Gastrocnemius medialis (tissue), 4 donors: ENCODE data around the gene PRRT4.

Experiments
- POLR2A ChIP-seq, 2 donors: fragments of 450-650 bp; IDR thresholded peaks; one replicate each; pipeline ENCODE4 v1.6.1; 2017; ENCODE audit warnings: antibody characterized with exemption in 2 of 2, mild to moderate bottlenecking in 2 of 2, moderate library complexity in 2 of 2
- TF ChIP-seq, protein P1 (sequence below), 5 experiments: fragments of 450-650 bp in 3 of 5; fragments of 200-600 bp in 2 of 5; sonication (generic) in 2 of 5; IDR thresholded peaks in 4 of 5; conservative IDR thresholded peaks in 1 of 5; 1 replicate in 4 of 5; 2 replicates in 1 of 5; pipeline ENCODE4 v1.5.1; 2016 to 2019; ENCODE audit warnings: antibody characterized with exemption in 5 of 5, mild to moderate bottlenecking in 3 of 5, moderate library complexity in 3 of 5

DNA sequence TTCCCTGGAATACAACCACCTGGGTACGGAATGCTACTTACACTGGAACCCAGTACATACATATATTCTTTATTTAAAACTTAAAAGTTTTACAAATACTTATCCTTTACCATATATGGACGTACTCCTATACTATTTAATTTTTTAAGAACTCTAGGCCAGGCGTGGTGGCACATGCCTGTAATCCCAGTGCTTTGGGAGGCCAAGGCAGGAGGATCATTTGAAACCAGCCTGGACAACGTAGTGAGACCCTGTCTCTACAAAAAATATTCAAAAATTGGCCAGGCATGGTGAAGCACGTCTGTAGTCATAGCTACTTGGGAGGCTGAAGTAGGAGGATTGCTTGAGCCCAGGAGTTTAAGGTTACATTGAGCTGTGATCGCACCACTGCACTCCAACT is 19.8 kb downstream of the PRRT4 start:
- no peak for TF ChIP-seq POLR2A (IDR thresholded peaks at IDR 0.05)
- TF ChIP-seq, protein P1, sequence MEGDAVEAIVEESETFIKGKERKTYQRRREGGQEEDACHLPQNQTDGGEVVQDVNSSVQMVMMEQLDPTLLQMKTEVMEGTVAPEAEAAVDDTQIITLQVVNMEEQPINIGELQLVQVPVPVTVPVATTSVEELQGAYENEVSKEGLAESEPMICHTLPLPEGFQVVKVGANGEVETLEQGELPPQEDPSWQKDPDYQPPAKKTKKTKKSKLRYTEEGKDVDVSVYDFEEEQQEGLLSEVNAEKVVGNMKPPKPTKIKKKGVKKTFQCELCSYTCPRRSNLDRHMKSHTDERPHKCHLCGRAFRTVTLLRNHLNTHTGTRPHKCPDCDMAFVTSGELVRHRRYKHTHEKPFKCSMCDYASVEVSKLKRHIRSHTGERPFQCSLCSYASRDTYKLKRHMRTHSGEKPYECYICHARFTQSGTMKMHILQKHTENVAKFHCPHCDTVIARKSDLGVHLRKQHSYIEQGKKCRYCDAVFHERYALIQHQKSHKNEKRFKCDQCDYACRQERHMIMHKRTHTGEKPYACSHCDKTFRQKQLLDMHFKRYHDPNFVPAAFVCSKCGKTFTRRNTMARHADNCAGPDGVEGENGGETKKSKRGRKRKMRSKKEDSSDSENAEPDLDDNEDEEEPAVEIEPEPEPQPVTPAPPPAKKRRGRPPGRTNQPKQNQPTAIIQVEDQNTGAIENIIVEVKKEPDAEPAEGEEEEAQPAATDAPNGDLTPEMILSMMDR (IDR thresholded peaks at IDR 0.05 in 4 of 5, conservative IDR thresholded peaks at IDR 0.05 in 1 of 5) = no peak
